Neural cell (in vitro differentiated cells): ENCODE measurements around the gene RALA. TPM values are rescaled to one million over a fixed set of nuclear protein-coding genes. Genes with fewer than 3 reads are reported as not detected.

ENCODE experiments used
- H2AFZ ChIP-seq: fragments of 200-600, 300-800 bp; sonication (generic), shearing (Covaris generic); 2 replicates; pipeline ENCODE4 v1.6.0; 2014; ENCODE audit warnings: low read depth, mild to moderate bottlenecking, antibody characterized with exemption, low read length, moderate library complexity
- H3F3A ChIP-seq: fragments of 200-600 bp; shearing (Covaris generic); 2 replicates; pipeline ENCODE4 v1.6.1; 2016; ENCODE audit warnings: mild to moderate bottlenecking, moderate library complexity, mixed read lengths, antibody characterized with exemption, low read length; ENCODE audit not compliant: insufficient read depth, poor library complexity, severe bottlenecking
- H3K27ac ChIP-seq: fragments of 200-600, 300-800 bp; sonication (generic), shearing (Covaris generic); 2 replicates; pipeline ENCODE4 v1.5.1; 2014; ENCODE audit warnings: mild to moderate bottlenecking, low read length, moderate library complexity
- H3K27me3 ChIP-seq: fragments of 300-800, 200-600 bp; sonication (generic), shearing (Covaris generic); 2 replicates; pipeline ENCODE4 v1.6.0; 2014; ENCODE audit warnings: mild to moderate bottlenecking, low read depth, low read length, moderate library complexity; ENCODE audit not compliant: insufficient read depth
- H3K36me3 ChIP-seq: fragments of 300-800, 200-600 bp; sonication (generic), shearing (Covaris generic); 2 replicates; pipeline ENCODE4 v1.5.1; 2014; ENCODE audit warnings: mild to moderate bottlenecking, antibody characterized with exemption, low read length, moderate library complexity; ENCODE audit not compliant: insufficient read depth
- H3K4me2 ChIP-seq: fragments of 300-800, 200-600 bp; sonication (generic), shearing (Covaris generic); 2 replicates; pipeline ENCODE4 v1.6.0; 2014; ENCODE audit warnings: mild to moderate bottlenecking, low read length
- H3K4me3 ChIP-seq: fragments of 300-800, 200-600 bp; sonication (generic), shearing (Covaris generic); 2 replicates; pipeline ENCODE4 v1.5.1; 2014; ENCODE audit warnings: mild to moderate bottlenecking, low read length, moderate library complexity
- H3K79me2 ChIP-seq: fragments of 200-600 bp; shearing (Covaris generic); replicated peaks from 2 replicates; pipeline ENCODE4 v1.6.0; 2014; ENCODE audit warnings: mild to moderate bottlenecking, low read length, moderate library complexity; ENCODE audit not compliant: insufficient read depth
- H3K9ac ChIP-seq: fragments of 300-800, 200-600 bp; sonication (generic), shearing (Covaris generic); 2 replicates; pipeline ENCODE4 v1.6.1; 2016; ENCODE audit warnings: mild to moderate bottlenecking, low read length, mixed read lengths
- H3K9me2 ChIP-seq: fragments of 200-600 bp; shearing (Covaris generic); 2 replicates; pipeline ENCODE4 v1.6.1; 2016; ENCODE audit warnings: mild to moderate bottlenecking, low read length, mixed read lengths; ENCODE audit not compliant: insufficient read depth
- H3K9me3 ChIP-seq: fragments of 200-600, 300-800 bp; sonication (generic), shearing (Covaris generic); 2 replicates; pipeline ENCODE4 v1.6.1; 2016; ENCODE audit warnings: mild to moderate bottlenecking, mixed run types, low read length, moderate library complexity, mixed read lengths
- H4K20me1 ChIP-seq: fragments of 200-600 bp; shearing (Covaris generic); 2 replicates; pipeline ENCODE4 v1.6.1; 2016; ENCODE audit warnings: mild to moderate bottlenecking, mixed run types; ENCODE audit not compliant: insufficient read depth
- EP300 ChIP-seq: fragments of 450-650 bp; conservative IDR thresholded peaks from 2 replicates; pipeline ENCODE4 v1.6.1; 2014; ENCODE audit warnings: antibody characterized with exemption, mild to moderate bottlenecking, moderate library complexity; ENCODE audit not compliant: poor library complexity, severe bottlenecking
- EZH2 ChIP-seq: fragments of 200-600, 300-800 bp; shearing (Covaris generic), sonication (generic); IDR thresholded peaks from 2 replicates; pipeline ENCODE4 v1.6.1; 2014; ENCODE audit warnings: antibody characterized with exemption, low read length, borderline replicate concordance, mild to moderate bottlenecking; ENCODE audit not compliant: insufficient read depth, poor library complexity, severe bottlenecking
- MXI1 ChIP-seq: fragments of 450-650 bp; conservative IDR thresholded peaks from 2 replicates; pipeline ENCODE4 v1.6.1; 2014; ENCODE audit warnings: antibody characterized with exemption, mild to moderate bottlenecking; ENCODE audit not compliant: poor library complexity, severe bottlenecking
- POLR2AphosphoS5 ChIP-seq: IDR thresholded peaks from 2 replicates; pipeline ENCODE4 v1.6.1; 2012
- RAD21 ChIP-seq: fragments of 450-650 bp; conservative IDR thresholded peaks from 2 replicates; pipeline ENCODE4 v1.6.1; 2014; ENCODE audit warnings: antibody characterized with exemption, mild to moderate bottlenecking, moderate library complexity
- SMC3 ChIP-seq: fragments of 450-650 bp; conservative IDR thresholded peaks from 2 replicates; pipeline ENCODE4 v1.6.1; 2014; ENCODE audit warnings: antibody characterized with exemption, mild to moderate bottlenecking, moderate library complexity; ENCODE audit not compliant: poor library complexity
- TAF1 ChIP-seq: IDR thresholded peaks from 2 replicates; pipeline ENCODE4 v1.6.1; 2012; ENCODE audit warnings: low read depth
- polyA plus RNA-seq: library from polyadenylated mRNA; depleted of rRNA; stranded (reverse); fragments of >200 nt; gene quantifications from 2 replicates; pipeline ENCODE4 v1.2.3, GENCODE V29; 2014
- TF ChIP-seq, protein P1 (sequence below): IDR thresholded peaks from 2 replicates; pipeline ENCODE4 v1.6.1; 2012; ENCODE audit warnings: borderline replicate concordance
- TF ChIP-seq, protein P2 (sequence below): fragments of 450-650 bp; IDR thresholded peaks from 2 replicates; pipeline ENCODE4 v1.5.1; 2014; ENCODE audit warnings: antibody characterized with exemption, mild to moderate bottlenecking, moderate library complexity; ENCODE audit not compliant: poor library complexity, severe bottlenecking

The RALA gene
- polyA plus RNA-seq, 1 donor from 2014 or later, result 36.2 TPM

DNA sequence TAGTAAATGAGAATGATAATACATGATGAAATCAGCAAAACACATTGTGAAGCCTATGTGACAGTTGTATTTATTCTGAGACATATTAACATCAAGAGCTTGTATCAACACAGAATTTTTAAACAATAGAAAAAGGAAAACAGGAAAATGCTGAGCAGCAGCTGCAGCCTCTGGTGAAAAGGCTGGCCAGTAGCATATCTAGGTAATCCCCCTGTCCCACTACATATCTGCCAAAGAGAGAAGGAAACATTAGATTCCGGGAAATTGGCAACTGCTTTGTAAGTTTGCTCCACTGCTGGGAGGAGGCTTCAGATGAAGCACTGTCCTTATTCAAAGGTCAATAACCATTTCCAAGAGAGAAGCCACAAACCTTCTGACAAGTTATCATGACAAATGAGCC lies 89.4 kb downstream of the RALA start:
- H3K27ac ChIP-seq, result no peak overlapping the region

DNA sequence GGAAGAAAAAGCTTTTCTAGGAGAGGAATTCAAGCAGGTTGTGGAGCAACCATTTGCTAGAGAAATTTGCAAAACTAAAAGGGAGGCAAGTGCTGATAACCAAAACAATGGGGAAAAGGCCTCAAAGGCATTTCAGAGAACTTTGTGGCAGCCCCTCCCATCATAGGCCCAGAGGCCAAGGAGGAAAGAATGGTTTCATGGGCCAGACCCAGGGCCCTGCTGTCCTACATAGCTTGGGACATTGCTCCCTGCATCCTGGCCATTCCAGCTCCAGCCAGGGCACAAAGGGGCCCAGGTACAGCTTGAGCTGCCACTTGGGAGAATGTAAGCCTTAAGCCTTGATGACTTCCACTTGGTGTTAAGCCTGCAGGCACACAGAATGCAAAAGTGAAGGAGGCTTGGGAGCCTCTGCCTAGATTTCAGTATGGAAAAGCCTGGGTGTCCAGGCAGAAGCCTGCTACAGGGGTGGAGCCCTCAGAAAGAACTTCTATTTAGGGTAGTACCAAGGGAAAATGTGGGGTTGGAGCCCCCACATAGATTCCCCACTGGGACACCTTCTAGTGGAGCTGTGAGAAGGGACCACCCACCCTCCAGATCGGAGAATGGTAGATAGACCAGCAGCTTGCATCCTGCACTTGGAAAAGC lies 91.2 kb downstream of the RALA start:
- Histone ChIP-seq H3K36me3 (no peaks in the 10 kb centered on the region), H3K9me2 (no peaks in the 10 kb centered on the region), H2AFZ (no peak overlapping the region), H3K4me2 (no peak overlapping the region), H3K9ac (no peak overlapping the region), H3K27ac (no peak overlapping the region), H3K27me3 (no peaks in the 10 kb centered on the region), H3K9me3 (peaks cover 12% of the 10 kb centered on the region), H3F3A (no peaks in the 10 kb centered on the region), H3K4me3 (no peak overlapping the region), H4K20me1 (no peaks in the 10 kb centered on the region), H3K79me2 (no peaks in the 10 kb centered on the region)
- TF ChIP-seq, protein P1, sequence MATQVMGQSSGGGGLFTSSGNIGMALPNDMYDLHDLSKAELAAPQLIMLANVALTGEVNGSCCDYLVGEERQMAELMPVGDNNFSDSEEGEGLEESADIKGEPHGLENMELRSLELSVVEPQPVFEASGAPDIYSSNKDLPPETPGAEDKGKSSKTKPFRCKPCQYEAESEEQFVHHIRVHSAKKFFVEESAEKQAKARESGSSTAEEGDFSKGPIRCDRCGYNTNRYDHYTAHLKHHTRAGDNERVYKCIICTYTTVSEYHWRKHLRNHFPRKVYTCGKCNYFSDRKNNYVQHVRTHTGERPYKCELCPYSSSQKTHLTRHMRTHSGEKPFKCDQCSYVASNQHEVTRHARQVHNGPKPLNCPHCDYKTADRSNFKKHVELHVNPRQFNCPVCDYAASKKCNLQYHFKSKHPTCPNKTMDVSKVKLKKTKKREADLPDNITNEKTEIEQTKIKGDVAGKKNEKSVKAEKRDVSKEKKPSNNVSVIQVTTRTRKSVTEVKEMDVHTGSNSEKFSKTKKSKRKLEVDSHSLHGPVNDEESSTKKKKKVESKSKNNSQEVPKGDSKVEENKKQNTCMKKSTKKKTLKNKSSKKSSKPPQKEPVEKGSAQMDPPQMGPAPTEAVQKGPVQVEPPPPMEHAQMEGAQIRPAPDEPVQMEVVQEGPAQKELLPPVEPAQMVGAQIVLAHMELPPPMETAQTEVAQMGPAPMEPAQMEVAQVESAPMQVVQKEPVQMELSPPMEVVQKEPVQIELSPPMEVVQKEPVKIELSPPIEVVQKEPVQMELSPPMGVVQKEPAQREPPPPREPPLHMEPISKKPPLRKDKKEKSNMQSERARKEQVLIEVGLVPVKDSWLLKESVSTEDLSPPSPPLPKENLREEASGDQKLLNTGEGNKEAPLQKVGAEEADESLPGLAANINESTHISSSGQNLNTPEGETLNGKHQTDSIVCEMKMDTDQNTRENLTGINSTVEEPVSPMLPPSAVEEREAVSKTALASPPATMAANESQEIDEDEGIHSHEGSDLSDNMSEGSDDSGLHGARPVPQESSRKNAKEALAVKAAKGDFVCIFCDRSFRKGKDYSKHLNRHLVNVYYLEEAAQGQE, result no peak
- TF ChIP-seq, protein P2, sequence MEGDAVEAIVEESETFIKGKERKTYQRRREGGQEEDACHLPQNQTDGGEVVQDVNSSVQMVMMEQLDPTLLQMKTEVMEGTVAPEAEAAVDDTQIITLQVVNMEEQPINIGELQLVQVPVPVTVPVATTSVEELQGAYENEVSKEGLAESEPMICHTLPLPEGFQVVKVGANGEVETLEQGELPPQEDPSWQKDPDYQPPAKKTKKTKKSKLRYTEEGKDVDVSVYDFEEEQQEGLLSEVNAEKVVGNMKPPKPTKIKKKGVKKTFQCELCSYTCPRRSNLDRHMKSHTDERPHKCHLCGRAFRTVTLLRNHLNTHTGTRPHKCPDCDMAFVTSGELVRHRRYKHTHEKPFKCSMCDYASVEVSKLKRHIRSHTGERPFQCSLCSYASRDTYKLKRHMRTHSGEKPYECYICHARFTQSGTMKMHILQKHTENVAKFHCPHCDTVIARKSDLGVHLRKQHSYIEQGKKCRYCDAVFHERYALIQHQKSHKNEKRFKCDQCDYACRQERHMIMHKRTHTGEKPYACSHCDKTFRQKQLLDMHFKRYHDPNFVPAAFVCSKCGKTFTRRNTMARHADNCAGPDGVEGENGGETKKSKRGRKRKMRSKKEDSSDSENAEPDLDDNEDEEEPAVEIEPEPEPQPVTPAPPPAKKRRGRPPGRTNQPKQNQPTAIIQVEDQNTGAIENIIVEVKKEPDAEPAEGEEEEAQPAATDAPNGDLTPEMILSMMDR, result no peak
- no peak for TF ChIP-seq TAF1
- no peak for TF ChIP-seq SMC3
- TF ChIP-seq EP300, result no peak
- no peak for TF ChIP-seq EZH2
- no peak for TF ChIP-seq POLR2AphosphoS5
- no peak for TF ChIP-seq MXI1
- TF ChIP-seq RAD21, result no peak

More for the DNA sequence above, 89.4 kb downstream of the RALA start:
- peaks cover 5% of the 10 kb centered on the region for H3K36me3 ChIP-seq
- TF ChIP-seq, protein P1, result no peak
- TF ChIP-seq EP300, result no peak
- TF ChIP-seq POLR2AphosphoS5, result no peak
- TF ChIP-seq EZH2, result no peak
- TF ChIP-seq, protein P2, result no peak
- no peak for TF ChIP-seq RAD21
- no peak for TF ChIP-seq MXI1
- TF ChIP-seq TAF1, result no peak
- TF ChIP-seq SMC3, result no peak
- no peaks in the 10 kb centered on the region for H3K9me2 ChIP-seq
- no peaks in the 10 kb centered on the region for H3F3A ChIP-seq
- no peaks in the 10 kb centered on the region for H3K79me2 ChIP-seq
- no peak overlapping the region for H2AFZ ChIP-seq
- no peak overlapping the region for H3K4me2 ChIP-seq
- no peaks in the 10 kb centered on the region for H3K27me3 ChIP-seq
- H4K20me1 ChIP-seq, result no peaks in the 10 kb centered on the region
- H3K4me3 ChIP-seq, result no peak overlapping the region
- no peak overlapping the region for H3K9ac ChIP-seq
- H3K9me3 ChIP-seq, result peaks cover 12% of the 10 kb centered on the region
